SK-N-SH treated with all-trans-retinoic acid at 6 μM for 48 hours (cell line): ENCODE results near the gene P2RY6.

Experiments
- ATAC-seq: fragments of 200-7000 bp; cut with Tn5 transposase; 3 replicates; pipeline ENCODE4 v1.9.1; 2020; ENCODE audit warnings: mild to moderate bottlenecking, moderate library complexity
- ARNTL ChIP-seq: fragments of 450-650 bp; formaldehyde crosslinking; IDR thresholded peaks from 2 replicates; pipeline ENCODE4 v1.5.0; 2020; ENCODE audit warnings: low read depth, mild to moderate bottlenecking, moderate library complexity, borderline replicate concordance
- BACH2 ChIP-seq: fragments of 250-450 bp; sonication (Bioruptor Pico); IDR thresholded peaks from 2 replicates; pipeline ENCODE4 v1.9.0; 2021; ENCODE audit warnings: mild to moderate bottlenecking, borderline replicate concordance
- CREB5 ChIP-seq: fragments of 250-450 bp; sonication (Bioruptor Pico); IDR thresholded peaks from 2 replicates; pipeline ENCODE4 v1.5.1; 2020; ENCODE audit warnings: low read depth, mild to moderate bottlenecking, moderate library complexity
- CSDC2 ChIP-seq: fragments of 250-450 bp; sonication (Bioruptor Pico); IDR thresholded peaks from 2 replicates; pipeline ENCODE4 v1.5.0; 2020; ENCODE audit warnings: mild to moderate bottlenecking, moderate library complexity
- ESRRG ChIP-seq: fragments of 250-450 bp; sonication (Bioruptor Pico); IDR thresholded peaks from 2 replicates; pipeline ENCODE4 v1.6.1; 2021; ENCODE audit warnings: mild to moderate bottlenecking
- GLIS3 ChIP-seq: fragments of 250-450 bp; sonication (Bioruptor Pico); IDR thresholded peaks from 2 replicates; pipeline ENCODE4 v1.5.0; 2020; ENCODE audit warnings: mild to moderate bottlenecking, moderate library complexity
- ISL1 ChIP-seq: fragments of 250-450 bp; sonication (Bioruptor Pico); IDR thresholded peaks from 2 replicates; pipeline ENCODE4 v2.1.2; 2022; ENCODE audit warnings: mild to moderate bottlenecking, moderate library complexity
- OSR1 ChIP-seq: fragments of 250-450 bp; sonication (Bioruptor Pico); IDR thresholded peaks from 2 replicates; pipeline ENCODE4 v1.8.0; 2022; ENCODE audit warnings: moderate library complexity, mild to moderate bottlenecking, inconsistent platforms
- PATZ1 ChIP-seq: fragments of 250-450 bp; sonication (Bioruptor Pico); IDR thresholded peaks from 2 replicates; pipeline ENCODE4 v1.8.0; 2020; ENCODE audit warnings: mild to moderate bottlenecking, moderate library complexity, borderline replicate concordance
- SNAI2 ChIP-seq: fragments of 250-450 bp; sonication (Bioruptor Pico); IDR thresholded peaks from 2 replicates; pipeline ENCODE4 v1.5.0; 2020; ENCODE audit warnings: mild to moderate bottlenecking, moderate library complexity
- TCF4 ChIP-seq: fragments of 250-450 bp; sonication (Bioruptor Pico); IDR thresholded peaks from 2 replicates; pipeline ENCODE4 v1.8.0; 2021; ENCODE audit warnings: mild to moderate bottlenecking, moderate library complexity, borderline replicate concordance
- TOX ChIP-seq: fragments of 250-450 bp; sonication (Bioruptor Pico); IDR thresholded peaks from 2 replicates; pipeline ENCODE4 v1.8.0; 2021; ENCODE audit warnings: mild to moderate bottlenecking, moderate library complexity, borderline replicate concordance
- ZFP3 ChIP-seq: fragments of 250-450 bp; sonication (Bioruptor Pico); IDR thresholded peaks from 2 replicates; pipeline ENCODE4 v1.5.0; 2020; ENCODE audit warnings: mild to moderate bottlenecking, moderate library complexity
- ZFP30 ChIP-seq: fragments of 450-650 bp; formaldehyde crosslinking; IDR thresholded peaks from 2 replicates; pipeline ENCODE4 v1.5.0; 2022; ENCODE audit warnings: mild to moderate bottlenecking, moderate library complexity
- ZNF565 ChIP-seq: fragments of 450-650 bp; formaldehyde crosslinking; conservative IDR thresholded peaks from 2 replicates; pipeline ENCODE4 v1.5.0; 2020; ENCODE audit warnings: low read depth, mild to moderate bottlenecking, moderate library complexity
- ZNF70 ChIP-seq: fragments of 450-650 bp; formaldehyde crosslinking; IDR thresholded peaks from 2 replicates; pipeline ENCODE4 v1.5.0; 2020; ENCODE audit warnings: mild to moderate bottlenecking, moderate library complexity
- TF ChIP-seq, protein P1 (sequence below): fragments of 250-450 bp; sonication (Bioruptor Pico); IDR thresholded peaks from 2 replicates; pipeline ENCODE4 v1.8.0; 2021; ENCODE audit warnings: low read depth, mild to moderate bottlenecking, moderate library complexity, borderline replicate concordance
- TF ChIP-seq, protein P2 (sequence below): fragments of 250-450 bp; sonication (Bioruptor Pico); IDR thresholded peaks from 2 replicates; pipeline ENCODE4 v1.5.0; 2020; ENCODE audit warnings: mild to moderate bottlenecking, moderate library complexity
- TF ChIP-seq, protein P3 (sequence below): fragments of 250-450 bp; sonication (Bioruptor Pico); IDR thresholded peaks from 2 replicates; pipeline ENCODE4 v1.5.1; 2021; ENCODE audit warnings: mild to moderate bottlenecking, moderate library complexity

P2RY6 gene

DNA sequence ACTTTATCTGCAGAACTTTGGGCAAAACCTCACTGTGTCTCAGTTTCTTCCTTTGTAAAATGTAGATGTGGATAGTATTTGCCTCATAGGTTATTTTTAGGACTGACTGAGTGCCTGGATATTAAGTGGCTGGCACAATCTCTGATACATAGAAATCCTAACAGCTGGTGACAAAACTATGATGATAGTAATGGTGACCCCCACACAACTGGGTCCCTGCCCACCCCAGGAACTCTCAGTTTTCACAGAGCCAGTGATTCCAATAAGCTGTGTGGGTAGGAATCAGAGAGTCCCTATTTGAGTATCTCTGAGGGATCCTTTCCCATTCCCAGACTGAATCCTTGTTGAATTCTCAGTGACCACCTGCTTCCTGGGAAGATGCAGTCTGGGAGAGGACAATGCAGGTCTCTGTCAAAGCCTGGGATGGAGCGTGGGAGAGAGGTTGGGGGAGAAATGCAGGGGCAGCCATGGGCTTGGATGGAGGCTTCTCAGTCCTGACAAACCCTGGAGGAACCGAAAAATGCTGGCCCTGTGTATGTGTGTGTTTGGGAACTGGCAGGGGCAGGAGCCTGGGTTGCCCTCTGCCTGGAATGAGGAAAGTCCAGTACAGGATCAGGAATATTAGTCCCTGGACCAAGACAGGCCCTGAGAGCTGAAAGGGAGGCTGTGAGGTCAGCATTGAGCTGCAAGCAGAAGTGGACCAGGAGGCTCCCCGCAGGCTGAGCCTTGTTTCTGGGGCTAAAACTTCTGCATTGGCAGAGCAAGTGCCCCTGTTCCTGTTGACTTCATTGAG is 6.1 kb upstream of the P2RY6 start:
- ATAC-seq: no peak
- TF ChIP-seq ARNTL (CRISPR knock-in tag) (no peak), TCF4 (no peak), CSDC2 (CRISPR knock-in tag) (no peak), SNAI2 (no peak), CREB5 (CRISPR knock-in tag) (no peak), ISL1 (CRISPR knock-in tag) (no peak)

GRCh38 chr11:73266646-73267020 is 5.5 kb upstream of the P2RY6 start:
- ATAC-seq: no peak

More at GRCh38 chr11:73266646-73267020, 5.5 kb upstream of the P2RY6 start:
- TF ChIP-seq CREB5 (CRISPR knock-in tag): no peak
- no peak for TF ChIP-seq ZNF70 (CRISPR knock-in tag)
- TF ChIP-seq TCF4: no peak
- TF ChIP-seq GLIS3 (CRISPR knock-in tag): no peak
- TF ChIP-seq SNAI2: no peak
- no peak for TF ChIP-seq ESRRG (CRISPR knock-in tag)
- TF ChIP-seq, protein P1, sequence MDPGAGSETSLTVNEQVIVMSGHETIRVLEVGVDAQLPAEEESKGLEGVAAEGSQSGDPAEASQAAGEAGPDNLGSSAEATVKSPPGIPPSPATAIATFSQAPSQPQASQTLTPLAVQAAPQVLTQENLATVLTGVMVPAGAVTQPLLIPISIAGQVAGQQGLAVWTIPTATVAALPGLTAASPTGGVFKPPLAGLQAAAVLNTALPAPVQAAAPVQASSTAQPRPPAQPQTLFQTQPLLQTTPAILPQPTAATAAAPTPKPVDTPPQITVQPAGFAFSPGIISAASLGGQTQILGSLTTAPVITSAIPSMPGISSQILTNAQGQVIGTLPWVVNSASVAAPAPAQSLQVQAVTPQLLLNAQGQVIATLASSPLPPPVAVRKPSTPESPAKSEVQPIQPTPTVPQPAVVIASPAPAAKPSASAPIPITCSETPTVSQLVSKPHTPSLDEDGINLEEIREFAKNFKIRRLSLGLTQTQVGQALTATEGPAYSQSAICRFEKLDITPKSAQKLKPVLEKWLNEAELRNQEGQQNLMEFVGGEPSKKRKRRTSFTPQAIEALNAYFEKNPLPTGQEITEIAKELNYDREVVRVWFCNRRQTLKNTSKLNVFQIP (CRISPR knock-in tag): no peak
- TF ChIP-seq ZFP3 (CRISPR knock-in tag): no peak
- TF ChIP-seq, protein P2, sequence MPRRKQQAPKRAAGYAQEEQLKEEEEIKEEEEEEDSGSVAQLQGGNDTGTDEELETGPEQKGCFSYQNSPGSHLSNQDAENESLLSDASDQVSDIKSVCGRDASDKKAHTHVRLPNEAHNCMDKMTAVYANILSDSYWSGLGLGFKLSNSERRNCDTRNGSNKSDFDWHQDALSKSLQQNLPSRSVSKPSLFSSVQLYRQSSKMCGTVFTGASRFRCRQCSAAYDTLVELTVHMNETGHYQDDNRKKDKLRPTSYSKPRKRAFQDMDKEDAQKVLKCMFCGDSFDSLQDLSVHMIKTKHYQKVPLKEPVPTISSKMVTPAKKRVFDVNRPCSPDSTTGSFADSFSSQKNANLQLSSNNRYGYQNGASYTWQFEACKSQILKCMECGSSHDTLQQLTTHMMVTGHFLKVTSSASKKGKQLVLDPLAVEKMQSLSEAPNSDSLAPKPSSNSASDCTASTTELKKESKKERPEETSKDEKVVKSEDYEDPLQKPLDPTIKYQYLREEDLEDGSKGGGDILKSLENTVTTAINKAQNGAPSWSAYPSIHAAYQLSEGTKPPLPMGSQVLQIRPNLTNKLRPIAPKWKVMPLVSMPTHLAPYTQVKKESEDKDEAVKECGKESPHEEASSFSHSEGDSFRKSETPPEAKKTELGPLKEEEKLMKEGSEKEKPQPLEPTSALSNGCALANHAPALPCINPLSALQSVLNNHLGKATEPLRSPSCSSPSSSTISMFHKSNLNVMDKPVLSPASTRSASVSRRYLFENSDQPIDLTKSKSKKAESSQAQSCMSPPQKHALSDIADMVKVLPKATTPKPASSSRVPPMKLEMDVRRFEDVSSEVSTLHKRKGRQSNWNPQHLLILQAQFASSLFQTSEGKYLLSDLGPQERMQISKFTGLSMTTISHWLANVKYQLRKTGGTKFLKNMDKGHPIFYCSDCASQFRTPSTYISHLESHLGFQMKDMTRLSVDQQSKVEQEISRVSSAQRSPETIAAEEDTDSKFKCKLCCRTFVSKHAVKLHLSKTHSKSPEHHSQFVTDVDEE (CRISPR knock-in tag): no peak
- TF ChIP-seq BACH2 (CRISPR knock-in tag): no peak
- TF ChIP-seq ARNTL (CRISPR knock-in tag): no peak
- TF ChIP-seq ZNF565 (CRISPR knock-in tag): no peak
- TF ChIP-seq, protein P3, sequence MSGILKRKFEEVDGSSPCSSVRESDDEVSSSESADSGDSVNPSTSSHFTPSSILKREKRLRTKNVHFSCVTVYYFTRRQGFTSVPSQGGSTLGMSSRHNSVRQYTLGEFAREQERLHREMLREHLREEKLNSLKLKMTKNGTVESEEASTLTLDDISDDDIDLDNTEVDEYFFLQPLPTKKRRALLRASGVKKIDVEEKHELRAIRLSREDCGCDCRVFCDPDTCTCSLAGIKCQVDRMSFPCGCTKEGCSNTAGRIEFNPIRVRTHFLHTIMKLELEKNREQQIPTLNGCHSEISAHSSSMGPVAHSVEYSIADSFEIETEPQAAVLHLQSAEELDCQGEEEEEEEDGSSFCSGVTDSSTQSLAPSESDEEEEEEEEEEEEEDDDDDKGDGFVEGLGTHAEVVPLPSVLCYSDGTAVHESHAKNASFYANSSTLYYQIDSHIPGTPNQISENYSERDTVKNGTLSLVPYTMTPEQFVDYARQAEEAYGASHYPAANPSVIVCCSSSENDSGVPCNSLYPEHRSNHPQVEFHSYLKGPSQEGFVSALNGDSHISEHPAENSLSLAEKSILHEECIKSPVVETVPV (CRISPR knock-in tag): no peak
- no peak for TF ChIP-seq CSDC2 (CRISPR knock-in tag)
- TF ChIP-seq ZFP30 (CRISPR knock-in tag): no peak
- TF ChIP-seq PATZ1 (CRISPR knock-in tag): no peak
- TF ChIP-seq TOX (CRISPR knock-in tag): no peak
- no peak for TF ChIP-seq OSR1 (CRISPR knock-in tag)
